GM18511 (cell line): Measurements from ENCODE around the gene MRPS2.
"Not testable (repeated sequence)": the region's sequence is repeated elsewhere in the genome, so short reads cannot be mapped to it uniquely, and the experiment has no call there.

Experiments used
- ATAC-seq: cut with Tn5 transposase; IDR thresholded peaks from one replicate; pipeline ENCODE4 v1.9.1; 2021; ENCODE audit warnings: mild to moderate bottlenecking, moderate library complexity; ENCODE audit not compliant: unreplicated experiment

MRPS2 gene

GRCh38 chr9:135499326-135500070 is 984 bp upstream of the MRPS2 start:
- peak; percentile 64 for ATAC-seq

- peak; percentile 15 for ATAC-seq
Observed at GRCh38 chr9:135500071-135500524, 384 bp upstream of the MRPS2 start.

GRCh38 chr9:135501261-135502167 is 1.0 kb downstream of the MRPS2 start:
- ATAC-seq, result no peak

GRCh38 chr9:135502168-135502872 is 1.8 kb downstream of the MRPS2 start:
- ATAC-seq, result no peak

GRCh38 chr9:135502873-135503321 is 2.4 kb downstream of the MRPS2 start:
- ATAC-seq, result no peak

GRCh38 chr9:135503371-135504261 is 3.1 kb downstream of the MRPS2 start:
- ATAC-seq, result no peak

GRCh38 chr9:135504262-135505243 is 4.1 kb downstream of the MRPS2 start:
- ATAC-seq, result no peak

GRCh38 chr9:135505406-135506187 is 5.1 kb downstream of the MRPS2 start:
- no peak for ATAC-seq

GRCh38 chr9:135506327-135507103 is 6.0 kb downstream of the MRPS2 start:
- no peak for ATAC-seq

- ATAC-seq, result no peak
Observed at GRCh38 chr9:135507104-135508035, 6.9 kb downstream of the MRPS2 start.

- no peak for ATAC-seq
Observed at GRCh38 chr9:135508211-135508820, 7.8 kb downstream of the MRPS2 start.

GRCh38 chr9:135509458-135509857 is 9.0 kb downstream of the MRPS2 start:
- no peak for ATAC-seq

- ATAC-seq, result no peak
Observed at GRCh38 chr9:135512241-135512603, 11.7 kb downstream of the MRPS2 start.

GRCh38 chr9:135512904-135513303 is 12.4 kb downstream of the MRPS2 start:
- no peak for ATAC-seq

GRCh38 chr9:135513351-135513846 is 12.9 kb downstream of the MRPS2 start:
- ATAC-seq, result no peak

GRCh38 chr9:135513906-135514305 is 13.4 kb downstream of the MRPS2 start:
- ATAC-seq, result not testable (repeated sequence)
